Endometrial microvascular endothelial cells (primary cell): ENCODE data around the gene DNAJC5. TPM values are rescaled to one million over a fixed set of nuclear protein-coding genes. Genes with fewer than 3 reads are reported as not detected.

Experiments
- in situ Hi-C: cut with HindIII; loops from 2 replicates; pipeline ENCODE4 v1.10.0; 2017; ENCODE audit warnings: low sequenced_read_pairs, low pct_unique_long_range_greater_than_20kb; ENCODE audit errors: inconsistent ontology term
- total RNA-seq: library from RNA; depleted of rRNA; stranded (reverse); fragments of >200 nt; gene quantifications from one replicate; pipeline ENCODE4 v1.2.3, GENCODE V29; 2015; ENCODE audit errors: inconsistent ontology term

Gene DNAJC5
- total RNA-seq, 1 donor from 2014 or later, result 76.7 TPM

- in situ Hi-C loops, result no loop called here
These were observed 36.1 kb downstream of the DNAJC5 start for GRCh38 chr20:63930971-63931553.

GRCh38 chr20:63931735-63932134 is 36.8 kb downstream of the DNAJC5 start:
- in situ Hi-C loops, result no loop called here

- in situ Hi-C loops, result no loop called here
These were observed 37.8 kb downstream of the DNAJC5 start for GRCh38 chr20:63932606-63933160.

- in situ Hi-C loops, result no loop called here
These were observed 38.7 kb downstream of the DNAJC5 start for GRCh38 chr20:63933646-63934045.

- in situ Hi-C loops, result no loop called here
These were observed 39.5 kb downstream of the DNAJC5 start for GRCh38 chr20:63934271-63935068.

- in situ Hi-C loops, result no loop called here
These were observed 40.5 kb downstream of the DNAJC5 start for GRCh38 chr20:63935447-63935846.

- in situ Hi-C loops, result no loop called here
These were observed 42.7 kb downstream of the DNAJC5 start for GRCh38 chr20:63937596-63937995.

- in situ Hi-C loops, result no loop called here
These were observed 44.4 kb downstream of the DNAJC5 start for GRCh38 chr20:63939061-63939935.

- in situ Hi-C loops, result no loop called here
These were observed 45.1 kb downstream of the DNAJC5 start for GRCh38 chr20:63940071-63940471.

GRCh38 chr20:63940472-63941266 is 45.7 kb downstream of the DNAJC5 start:
- in situ Hi-C loops, result no loop called here

GRCh38 chr20:63941282-63942081 is 46.6 kb downstream of the DNAJC5 start:
- in situ Hi-C loops, result no loop called here

GRCh38 chr20:63942250-63942951 is 47.5 kb downstream of the DNAJC5 start:
- in situ Hi-C loops, result no loop called here

GRCh38 chr20:63942969-63943807 is 48.3 kb downstream of the DNAJC5 start:
- in situ Hi-C loops, result no loop called here

- in situ Hi-C loops, result no loop called here
These were observed 48.8 kb downstream of the DNAJC5 start for GRCh38 chr20:63943808-63944077.

- in situ Hi-C loops, result no loop called here
These were observed 49.4 kb downstream of the DNAJC5 start for GRCh38 chr20:63944078-63944941.
